GM12878 (cell line): Measurements from ENCODE around the gene TBCCD1. TPM values are rescaled to one million over a fixed set of nuclear protein-coding genes. Genes with fewer than 3 reads are reported as not detected.
"Not testable (repeated sequence)": the region's sequence is repeated elsewhere in the genome, so short reads cannot be mapped to it uniquely, and the experiment has no call there.

Source experiments
- ATAC-seq: fragments of 200-7000 bp; cut with Tn5 transposase; 3 replicates; pipeline ENCODE4 v1.9.1; 2020; ENCODE audit warnings: mild to moderate bottlenecking, moderate library complexity
- BruUV-seq: library from RNA; stranded (reverse); fragments of 400-500 nt; replicated peaks from 2 replicates; lab custom pipeline; 2021; lab: Mats Ljungman, UMichigan
- CTCF ChIA-PET: fragments of 300-600 bp; sonication (Branson Sonifier 250); formaldehyde crosslinking; extraction: SDS; loops from one replicate; lab custom pipeline; 2021; ENCODE audit warnings: inconsistent platforms; lab: Yijun Ruan, JAX
- POLR2A ChIA-PET: fragments of 350-600 bp; formaldehyde crosslinking; extraction: SDS; loops from one replicate; lab custom pipeline; 2021; ENCODE audit warnings: inconsistent platforms; lab: Charles Lee
- RAD21 ChIA-PET: fragments of 300-600 bp; sonication (Branson Sonifier 250); formaldehyde crosslinking; loops from one replicate; lab custom pipeline; 2023; ENCODE audit warnings: antibody characterized with exemption; ENCODE audit not compliant: unreplicated experiment; lab: Charles Lee
- SMC1A ChIA-PET: fragments of 300-600 bp; sonication (Branson Sonifier 250); formaldehyde crosslinking; loops from one replicate; lab custom pipeline; 2023; ENCODE audit not compliant: unreplicated experiment, uncharacterized antibody; lab: Charles Lee
- DNase-seq: peaks from one replicate; pipeline ENCODE4 v3.0.0-alpha.2; 2011; ENCODE audit warnings: low read depth, low spot score
- FAIRE-seq: peaks from 3 replicates; lab custom pipeline; 2011; peaks lifted over from hg19 to GRCh38; lab: Jason Lieb, UNC
- H2AFZ ChIP-seq: 2 replicates; pipeline ENCODE4 v1.6.0; 2011; ENCODE audit warnings: low read depth, low read length, control low read depth; ENCODE audit not compliant: control insufficient read depth
- H3K27ac ChIP-seq: 2 replicates; pipeline ENCODE4 v1.5.1; 2011; ENCODE audit warnings: control low read depth; ENCODE audit not compliant: control insufficient read depth, insufficient read depth
- H3K27me3 ChIP-seq, 2 experiments: replicated peaks in 1 of 2; 2 replicates each; pipeline versions ENCODE4 v1.6.0 to v1.6.1; 2011; ENCODE audit warnings: low read length in 1 of 2; ENCODE audit not compliant: control insufficient read depth in 2 of 2, insufficient read depth in 2 of 2
- H3K36me3 ChIP-seq, 2 experiments: 2 replicates each; pipeline ENCODE4 v1.5.1; 2011; ENCODE audit warnings: low read length in 1 of 2; ENCODE audit not compliant: control insufficient read depth in 2 of 2, insufficient read depth in 2 of 2
- H3K4me1 ChIP-seq: 2 replicates; pipeline ENCODE4 v1.6.1; 2011; ENCODE audit warnings: mild to moderate bottlenecking, low read length, moderate library complexity, mixed read lengths; ENCODE audit not compliant: control insufficient read depth, insufficient read depth
- H3K4me2 ChIP-seq: 2 replicates; pipeline ENCODE4 v1.6.0; 2011; ENCODE audit warnings: control low read depth; ENCODE audit not compliant: control insufficient read depth, insufficient read depth
- H3K4me3 ChIP-seq: fragments of 200-600 bp; sonication (generic); 2 replicates; pipeline ENCODE4 v1.5.1; 2016
- H3K79me2 ChIP-seq: 2 replicates; pipeline ENCODE4 v1.6.0; 2011; ENCODE audit warnings: low read length; ENCODE audit not compliant: control insufficient read depth, insufficient read depth
- H3K9ac ChIP-seq: 2 replicates; pipeline ENCODE4 v1.8.0; 2011; ENCODE audit warnings: low read length, control low read depth, mixed read lengths; ENCODE audit not compliant: control insufficient read depth, insufficient read depth
- H3K9me3 ChIP-seq: replicated peaks from 3 replicates; pipeline ENCODE4 v1.5.1; 2011; ENCODE audit warnings: mild to moderate bottlenecking, low read length; ENCODE audit not compliant: control insufficient read depth, insufficient read depth
- H4K20me1 ChIP-seq: 2 replicates; pipeline ENCODE4 v1.6.0; 2011; ENCODE audit not compliant: control insufficient read depth, insufficient read depth
- ATF3 ChIP-seq: IDR thresholded peaks from 2 replicates; pipeline ENCODE4 v1.6.1; 2011; ENCODE audit warnings: low read depth, mild to moderate bottlenecking, low read length, moderate library complexity, borderline replicate concordance; ENCODE audit errors: extremely low read depth
- ELK1 ChIP-seq: IDR thresholded peaks from 2 replicates; pipeline ENCODE4 v1.6.1; 2012; ENCODE audit warnings: low read depth, low read length, improper control_type of control experiment
- GABPA ChIP-seq: IDR thresholded peaks from 2 replicates; pipeline ENCODE4 v1.6.1; 2014; ENCODE audit warnings: antibody characterized with exemption, low read depth, mild to moderate bottlenecking, inconsistent platforms
- KAT2A ChIP-seq: conservative IDR thresholded peaks from 2 replicates; pipeline ENCODE4 v1.6.1; 2011; ENCODE audit warnings: low read depth, low read length; ENCODE audit not compliant: control insufficient read depth
- POLR2AphosphoS2 ChIP-seq: IDR thresholded peaks from 2 replicates; pipeline ENCODE4 v1.6.1; 2011; ENCODE audit warnings: low read depth, mild to moderate bottlenecking, low read length, improper control_type of control experiment, moderate library complexity
- RAD21 ChIP-seq: IDR thresholded peaks from 2 replicates; pipeline ENCODE4 v1.6.1; 2011; ENCODE audit warnings: mild to moderate bottlenecking, low read depth, low read length, moderate library complexity; ENCODE audit not compliant: insufficient read depth
- ZNF687 ChIP-seq: fragments of 450-650 bp; IDR thresholded peaks from 2 replicates; pipeline ENCODE4 v1.6.1; 2017; ENCODE audit warnings: mild to moderate bottlenecking, moderate library complexity
- WGBS: methylation state at CpG from one replicate; pipeline ENCODE4 v1.1.6; 2016; ENCODE audit warnings: low lambda C conversion rate; ENCODE audit not compliant: insufficient replicate concordance, insufficient coverage; ENCODE audit errors: missing lambda C conversion rate; 5-methylcytosine and 5-hydroxymethylcytosine counted together
- in situ Hi-C: fragments of 300-500 bp; cut with MboI; formaldehyde crosslinking; loops from 9 replicates; pipeline ENCODE4 v1.14.3; 2018; ENCODE audit warnings: mixed read lengths
- intact Hi-C: fragments of 100-400 bp; cut with micrococcal nuclease; formaldehyde crosslinking; loops from one replicate; pipeline ENCODE4 v1.14.2; 2022; ENCODE audit not compliant: unreplicated experiment
- polyA plus RNA-seq, 11 experiments: library from polyadenylated mRNA; depleted of rRNA in 4 of 11; unstranded in 6 of 11; stranded (reverse) in 5 of 11; fragments of >200 nt; fragmentation: Nextera tagmentation in 4 of 11; fragmentation: Illumina TruSeq in 1 of 11; extraction: Ambion mirVana in 4 of 11; extraction: Trizol in 1 of 11; gene quantifications; 1 replicate in 1 of 11; 2 replicates in 10 of 11; pipeline versions ENCODE4 v1.2.1 to v1.2.3, GENCODE V29; 2011 to 2016; ENCODE audit warnings: inconsistent platforms in 2 of 11, missing spikeins in 2 of 11, low read depth in 1 of 11
- total RNA-seq, 4 experiments: library from RNA; depleted of rRNA in 3 of 4; stranded (reverse); fragments of >200 nt in 3 of 4; fragmentation: Illumina TruSeq in 1 of 4; extraction: Trizol in 1 of 4; gene quantifications; 2 replicates each; pipeline versions ENCODE4 v1.2.1 to v1.2.3, GENCODE V29; 2013 to 2021

The TBCCD1 gene
- total and polyA plus RNA-seq, 10 of the 15 experiments (the other 5 are each of a cell fraction or from before 2014, with no cell fraction given) = 6.9 to 23.4 (median 14.7) TPM

GRCh38 chr3:186569361-186569760, 2.2 kb upstream of the TBCCD1 start:
- Histone ChIP-seq H3K4me3 (peak overlapping the region; percentile 89), H3K9ac (peak overlapping the region; percentile 82), H3K27ac (peak overlapping the region; percentile 79; the same call in 1 of the 2 replicates), H3K4me2 (peak overlapping the region; percentile 56), H3K79me2 (peaks cover 58% of the 10 kb centered on the region)
- H3K27me3 ChIP-seq, H3K4me1 ChIP-seq, H3K36me3 ChIP-seq, H2AFZ ChIP-seq, H3K9me3 ChIP-seq, ATAC-seq, DNase-seq, in situ Hi-C loops, BruUV-seq, H4K20me1 ChIP-seq, FAIRE-seq: not testable (repeated sequence)
- intact Hi-C loops = loop anchor here (5.0 kb wide), 1 partner anchor 453 kb away; no protein-coding TSS in a partner anchor
- ChIA-PET RAD21 (interaction anchor here (0.6 to 4.2 kb wide), 4 partner anchors 17 to 311 kb away, joined by 3 to 28 read pairs (median 3); no protein-coding TSS in a partner anchor), CTCF (interaction anchor here (0.6 to 2.5 kb wide), 6 partner anchors 18 to 592 kb away, joined by 3 to 18 read pairs (median 4); no protein-coding TSS in a partner anchor), POLR2A (interaction anchor here (0.7 to 2.9 kb wide), 8 partner anchors 15 to 423 kb away, joined by 3 to 20 read pairs (median 4); partner anchors contain the start of genes EIF4A2 and RFC4), SMC1A (interaction anchor here (0.7 to 3.8 kb wide), 7 partner anchors 8 to 631 kb away, joined by 3 to 23 read pairs (median 4); no protein-coding TSS in a partner anchor)
- WGBS = 83% methylated on average over 10 of the region's 11 CpGs

GRCh38 chr3:186566772-186567071, 417 bp downstream of the TBCCD1 start:
- RAD21 ChIA-PET = interaction anchor here (1.9 to 4.2 kb wide), 2 partner anchors 27 to 30 kb away, joined by 7 to 28 read pairs; no protein-coding TSS in a partner anchor

More at GRCh38 chr3:186566772-186567071, 417 bp downstream of the TBCCD1 start:
- H3K9ac ChIP-seq = peak overlapping the region; percentile 91
- no TSS peak for BruUV-seq
- peak overlapping the region; percentile 84 for H3K27ac ChIP-seq
- ChIA-PET SMC1A (interaction anchor here (1.0 to 5.1 kb wide), 4 partner anchors 27 to 624 kb away, joined by 3 to 36 read pairs (median 4); no protein-coding TSS in a partner anchor), POLR2A (interaction anchor here (1.0 to 4.0 kb wide), 5 partner anchors 9 to 630 kb away, joined by 3 to 17 read pairs (median 4); partner anchors contain the start of genes EIF4A2 and TRA2B), CTCF (interaction anchor here (0.7 to 2.7 kb wide), 6 partner anchors 9 to 624 kb away, joined by 3 to 11 read pairs (median 4); no protein-coding TSS in a partner anchor)
- FAIRE-seq (no peak), ATAC-seq (peak; percentile 2; the same call in 2 of the 3 replicates), DNase-seq (no peak)
- H3K4me2 ChIP-seq = peak overlapping the region; percentile 95
- H3K4me1 ChIP-seq = peaks cover 6% of the 10 kb centered on the region
- no peak for TF ChIP-seq KAT2A
- TF ChIP-seq POLR2AphosphoS2 = no peak
- TF ChIP-seq ATF3 = no peak
- no peak for TF ChIP-seq GABPA
- TF ChIP-seq RAD21 = no peak
- no peak for TF ChIP-seq ELK1
- no peak for TF ChIP-seq ZNF687
- H2AFZ ChIP-seq = peak overlapping the region; percentile 97
- in situ Hi-C loops (no loop called here), intact Hi-C loops (loop anchor here (5.0 kb wide), 1 partner anchor 456 kb away; no protein-coding TSS in a partner anchor)
- peaks cover 45% of the 10 kb centered on the region for H3K79me2 ChIP-seq
- WGBS = under 1% methylated on average over 14 of the region's 14 CpGs
- peak overlapping the region; percentile 77 for H3K4me3 ChIP-seq
- H3K9me3 ChIP-seq = no peaks in the 10 kb centered on the region
- H3K36me3 ChIP-seq = no peaks in the 10 kb centered on the region; a peak in 2 of 4 replicates
- no peaks in the 10 kb centered on the region for H4K20me1 ChIP-seq
- no peaks in the 10 kb centered on the region for H3K27me3 ChIP-seq
